Liver (tissue), 3 donors: ENCODE results near the gene SEC61G.

Experiments used
- GABPA ChIP-seq, 2 donors: IDR thresholded peaks in 1 of 2; conservative IDR thresholded peaks in 1 of 2; 2 replicates each; pipeline ENCODE4 v1.6.1; 2016; ENCODE audit warnings: antibody characterized with exemption in 2 of 2, mild to moderate bottlenecking in 1 of 2, moderate library complexity in 1 of 2
- JUND ChIP-seq, 2 donors: IDR thresholded peaks; 2 replicates each; pipeline ENCODE4 v1.6.1; 2016; ENCODE audit warnings: antibody characterized with exemption in 2 of 2
- RXRA ChIP-seq, 2 donors: IDR thresholded peaks; 2 replicates each; pipeline ENCODE4 v1.6.1; 2017 to 2018; ENCODE audit warnings: antibody characterized with exemption in 2 of 2, mild to moderate bottlenecking in 1 of 2
- TAF1 ChIP-seq: conservative IDR thresholded peaks from 2 replicates; pipeline ENCODE4 v1.6.1; 2016; ENCODE audit warnings: antibody characterized with exemption, mild to moderate bottlenecking
- TF ChIP-seq, protein P1 (sequence below): fragments of 150-350 bp; IDR thresholded peaks from 2 replicates; pipeline ENCODE4 v1.5.1; 2017; ENCODE audit warnings: improper control_type of control experiment, low read depth, low read length; ENCODE audit not compliant: missing input control
- TF ChIP-seq, protein P2 (sequence below): IDR thresholded peaks from 2 replicates; pipeline ENCODE4 v1.6.1; 2016; ENCODE audit warnings: antibody characterized with exemption
- TF ChIP-seq, protein P3 (sequence below): IDR thresholded peaks from 2 replicates; pipeline ENCODE4 v1.6.1; 2016; ENCODE audit warnings: antibody characterized with exemption
- TF ChIP-seq, protein P4 (sequence below): IDR thresholded peaks from 2 replicates; pipeline ENCODE4 v1.6.1; 2016; ENCODE audit warnings: antibody characterized with exemption, mild to moderate bottlenecking
- donor health status: healthy.
- donor health status: healthy.

DNA sequence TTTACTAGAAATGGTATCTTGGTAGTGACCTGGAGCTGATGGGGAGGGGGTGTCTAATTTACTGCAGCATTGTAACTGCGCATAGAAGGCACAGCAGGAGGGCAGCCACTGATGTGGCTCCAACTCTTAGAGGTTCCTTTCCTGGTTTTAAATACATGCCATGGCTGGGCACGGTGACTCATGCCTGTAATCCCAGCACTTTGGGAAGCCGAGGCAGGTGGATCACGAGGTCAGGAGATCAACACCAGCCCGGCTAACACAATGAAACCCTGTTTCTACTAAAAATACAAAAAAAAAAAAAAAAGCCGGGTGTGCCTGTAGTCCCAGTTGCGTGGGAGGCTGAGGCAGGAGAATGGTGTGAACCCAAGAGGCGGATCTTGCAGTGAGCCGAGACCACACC is 19.2 kb upstream of the SEC61G start:
- TF ChIP-seq, protein P1, sequence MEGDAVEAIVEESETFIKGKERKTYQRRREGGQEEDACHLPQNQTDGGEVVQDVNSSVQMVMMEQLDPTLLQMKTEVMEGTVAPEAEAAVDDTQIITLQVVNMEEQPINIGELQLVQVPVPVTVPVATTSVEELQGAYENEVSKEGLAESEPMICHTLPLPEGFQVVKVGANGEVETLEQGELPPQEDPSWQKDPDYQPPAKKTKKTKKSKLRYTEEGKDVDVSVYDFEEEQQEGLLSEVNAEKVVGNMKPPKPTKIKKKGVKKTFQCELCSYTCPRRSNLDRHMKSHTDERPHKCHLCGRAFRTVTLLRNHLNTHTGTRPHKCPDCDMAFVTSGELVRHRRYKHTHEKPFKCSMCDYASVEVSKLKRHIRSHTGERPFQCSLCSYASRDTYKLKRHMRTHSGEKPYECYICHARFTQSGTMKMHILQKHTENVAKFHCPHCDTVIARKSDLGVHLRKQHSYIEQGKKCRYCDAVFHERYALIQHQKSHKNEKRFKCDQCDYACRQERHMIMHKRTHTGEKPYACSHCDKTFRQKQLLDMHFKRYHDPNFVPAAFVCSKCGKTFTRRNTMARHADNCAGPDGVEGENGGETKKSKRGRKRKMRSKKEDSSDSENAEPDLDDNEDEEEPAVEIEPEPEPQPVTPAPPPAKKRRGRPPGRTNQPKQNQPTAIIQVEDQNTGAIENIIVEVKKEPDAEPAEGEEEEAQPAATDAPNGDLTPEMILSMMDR = no peak
- no peak for TF ChIP-seq TAF1
- TF ChIP-seq, protein P2, sequence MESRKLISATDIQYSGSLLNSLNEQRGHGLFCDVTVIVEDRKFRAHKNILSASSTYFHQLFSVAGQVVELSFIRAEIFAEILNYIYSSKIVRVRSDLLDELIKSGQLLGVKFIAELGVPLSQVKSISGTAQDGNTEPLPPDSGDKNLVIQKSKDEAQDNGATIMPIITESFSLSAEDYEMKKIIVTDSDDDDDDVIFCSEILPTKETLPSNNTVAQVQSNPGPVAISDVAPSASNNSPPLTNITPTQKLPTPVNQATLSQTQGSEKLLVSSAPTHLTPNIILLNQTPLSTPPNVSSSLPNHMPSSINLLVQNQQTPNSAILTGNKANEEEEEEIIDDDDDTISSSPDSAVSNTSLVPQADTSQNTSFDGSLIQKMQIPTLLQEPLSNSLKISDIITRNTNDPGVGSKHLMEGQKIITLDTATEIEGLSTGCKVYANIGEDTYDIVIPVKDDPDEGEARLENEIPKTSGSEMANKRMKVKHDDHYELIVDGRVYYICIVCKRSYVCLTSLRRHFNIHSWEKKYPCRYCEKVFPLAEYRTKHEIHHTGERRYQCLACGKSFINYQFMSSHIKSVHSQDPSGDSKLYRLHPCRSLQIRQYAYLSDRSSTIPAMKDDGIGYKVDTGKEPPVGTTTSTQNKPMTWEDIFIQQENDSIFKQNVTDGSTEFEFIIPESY = no peak
- TF ChIP-seq, protein P3, sequence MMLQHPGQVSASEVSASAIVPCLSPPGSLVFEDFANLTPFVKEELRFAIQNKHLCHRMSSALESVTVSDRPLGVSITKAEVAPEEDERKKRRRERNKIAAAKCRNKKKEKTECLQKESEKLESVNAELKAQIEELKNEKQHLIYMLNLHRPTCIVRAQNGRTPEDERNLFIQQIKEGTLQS = no peak
- TF ChIP-seq GABPA (IDR thresholded peaks at IDR 0.05 in 1 of 2, conservative IDR thresholded peaks at IDR 0.05 in 1 of 2) = no peak
- TF ChIP-seq, protein P4, sequence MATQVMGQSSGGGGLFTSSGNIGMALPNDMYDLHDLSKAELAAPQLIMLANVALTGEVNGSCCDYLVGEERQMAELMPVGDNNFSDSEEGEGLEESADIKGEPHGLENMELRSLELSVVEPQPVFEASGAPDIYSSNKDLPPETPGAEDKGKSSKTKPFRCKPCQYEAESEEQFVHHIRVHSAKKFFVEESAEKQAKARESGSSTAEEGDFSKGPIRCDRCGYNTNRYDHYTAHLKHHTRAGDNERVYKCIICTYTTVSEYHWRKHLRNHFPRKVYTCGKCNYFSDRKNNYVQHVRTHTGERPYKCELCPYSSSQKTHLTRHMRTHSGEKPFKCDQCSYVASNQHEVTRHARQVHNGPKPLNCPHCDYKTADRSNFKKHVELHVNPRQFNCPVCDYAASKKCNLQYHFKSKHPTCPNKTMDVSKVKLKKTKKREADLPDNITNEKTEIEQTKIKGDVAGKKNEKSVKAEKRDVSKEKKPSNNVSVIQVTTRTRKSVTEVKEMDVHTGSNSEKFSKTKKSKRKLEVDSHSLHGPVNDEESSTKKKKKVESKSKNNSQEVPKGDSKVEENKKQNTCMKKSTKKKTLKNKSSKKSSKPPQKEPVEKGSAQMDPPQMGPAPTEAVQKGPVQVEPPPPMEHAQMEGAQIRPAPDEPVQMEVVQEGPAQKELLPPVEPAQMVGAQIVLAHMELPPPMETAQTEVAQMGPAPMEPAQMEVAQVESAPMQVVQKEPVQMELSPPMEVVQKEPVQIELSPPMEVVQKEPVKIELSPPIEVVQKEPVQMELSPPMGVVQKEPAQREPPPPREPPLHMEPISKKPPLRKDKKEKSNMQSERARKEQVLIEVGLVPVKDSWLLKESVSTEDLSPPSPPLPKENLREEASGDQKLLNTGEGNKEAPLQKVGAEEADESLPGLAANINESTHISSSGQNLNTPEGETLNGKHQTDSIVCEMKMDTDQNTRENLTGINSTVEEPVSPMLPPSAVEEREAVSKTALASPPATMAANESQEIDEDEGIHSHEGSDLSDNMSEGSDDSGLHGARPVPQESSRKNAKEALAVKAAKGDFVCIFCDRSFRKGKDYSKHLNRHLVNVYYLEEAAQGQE = no peak
- no peak for TF ChIP-seq JUND (IDR thresholded peaks at IDR 0.05)
- no peak for TF ChIP-seq RXRA (IDR thresholded peaks at IDR 0.05)
